Fibroblast of the aortic adventitia (primary cell): ENCODE results near the gene UPK1A. TPM values are rescaled to one million over a fixed set of nuclear protein-coding genes. Genes with fewer than 3 reads are reported as not detected.

Experiments used
- DNase-seq: peaks from one replicate; pipeline ENCODE4 v3.0.0-alpha.2; 2010; ENCODE audit warnings: low read depth
- H3K4me3 ChIP-seq: 2 replicates; pipeline ENCODE4 v1.5.1; 2011; ENCODE audit warnings: low read depth, mild to moderate bottlenecking, control low read depth, low read length, moderate library complexity
- CTCF ChIP-seq: IDR thresholded peaks from 2 replicates; pipeline ENCODE4 v1.5.1; 2011; ENCODE audit warnings: mild to moderate bottlenecking, low read length, control low read depth, inconsistent platforms; ENCODE audit not compliant: insufficient read depth
- total RNA-seq: library from RNA; depleted of rRNA; stranded (reverse); fragments of >200 nt; gene quantifications from 2 replicates; pipeline ENCODE4 v1.2.3, GENCODE V29; 2012; ENCODE audit warnings: low replicate concordance

Gene UPK1A
- total RNA-seq, 1 donor, result not detected

GRCh38 chr19:35712567-35713505 is 46.5 kb downstream of the UPK1A start:
- no peak for DNase-seq
- TF ChIP-seq CTCF, result no peak

GRCh38 chr19:35713506-35713850 is 47.2 kb downstream of the UPK1A start:
- H3K4me3 ChIP-seq, result no peak overlapping the region
- TF ChIP-seq CTCF, result no peak
- DNase-seq, result no peak

More at GRCh38 chr19:35712567-35713505, 46.5 kb downstream of the UPK1A start:
- H3K4me3 ChIP-seq, result no peak overlapping the region

- no peak overlapping the region for H3K4me3 ChIP-seq
- no peak for TF ChIP-seq CTCF
- DNase-seq, result no peak
Observed at GRCh38 chr19:35713904-35714495, 47.7 kb downstream of the UPK1A start.

- DNase-seq, result no peak
- no peak overlapping the region for H3K4me3 ChIP-seq
- no peak for TF ChIP-seq CTCF
Observed at GRCh38 chr19:35714601-35715354, 48.5 kb downstream of the UPK1A start.

GRCh38 chr19:35715355-35715809 is 49.1 kb downstream of the UPK1A start:
- no peak for TF ChIP-seq CTCF
- no peak for DNase-seq
- H3K4me3 ChIP-seq, result no peak overlapping the region

GRCh38 chr19:35715981-35716800 is 49.9 kb downstream of the UPK1A start:
- DNase-seq, result no peak
- no peak for TF ChIP-seq CTCF
- peak overlapping the region; percentile 82 for H3K4me3 ChIP-seq
